ENCODE measurements around the gene PNPLA1. TPM values are rescaled to one million over a fixed set of nuclear protein-coding genes. Genes with fewer than 3 reads are reported as not detected.
A peak's percentile ranks its signal among the peaks of the same experiment; 100 is the strongest.

The PNPLA1 gene
- total RNA-seq, 2 experiments from 2014 or later, result not detected

DNA sequence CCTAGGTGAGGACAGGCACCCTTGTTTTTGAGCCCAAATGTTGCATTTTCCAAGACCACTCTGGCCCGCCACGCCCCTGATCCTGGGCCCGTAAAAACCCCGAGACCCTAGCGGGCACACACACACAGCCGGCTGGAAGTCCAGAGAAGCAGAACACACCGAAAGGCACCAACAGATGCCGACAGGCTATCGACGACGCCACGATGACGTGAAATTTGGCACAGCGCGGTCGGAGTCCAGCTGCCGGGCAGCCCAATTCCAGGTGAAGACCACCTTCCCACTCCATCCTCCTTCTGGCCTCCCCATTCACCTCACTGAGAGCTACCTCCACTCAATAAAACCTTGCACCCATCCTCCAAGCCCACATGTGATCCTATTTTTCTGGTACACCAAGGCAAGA is 34.0 kb upstream of the PNPLA1 start:
- Mint-ChIP-seq H3K4me1 (ENCODE audit: low read depth) (no peaks in the 10 kb centered on the region), H3K36me3 (peaks cover 9% of the 10 kb centered on the region)
- CTCF ChIA-PET, result no interaction called here

DNA sequence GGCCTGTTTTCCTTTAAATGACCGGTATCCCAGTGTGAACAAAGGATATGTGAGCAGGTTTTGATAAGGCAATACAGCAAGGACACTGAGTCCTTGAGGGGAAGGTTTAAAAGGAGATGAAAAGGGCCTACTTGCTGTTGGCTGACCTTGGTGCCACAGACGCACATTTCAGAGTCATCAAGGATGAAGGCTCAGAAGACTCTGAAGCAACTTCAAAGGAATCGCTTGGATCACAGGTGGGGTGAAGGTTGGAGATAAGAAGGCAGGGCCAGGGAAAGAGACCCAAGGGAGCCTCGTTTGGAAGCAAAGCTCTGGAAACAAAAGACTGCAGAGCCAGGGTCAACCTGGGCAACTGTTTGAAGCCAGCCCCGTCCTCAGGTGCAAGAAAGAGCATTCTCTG is 30.1 kb upstream of the PNPLA1 start:
- CTCF ChIA-PET, result no interaction called here
- no peak for DNase-seq
- Mint-ChIP-seq H3K4me3 (no peak overlapping the region), H3K36me3 (no peaks in the 10 kb centered on the region), H3K9me3 (no peaks in the 10 kb centered on the region), H3K4me1 (ENCODE audit: low read depth) (peaks cover 9% of the 10 kb centered on the region), H3K27ac (no peak overlapping the region), H3K27me3 (peaks cover 6% of the 10 kb centered on the region)
- POLR2A ChIA-PET, result no interaction called here
- intact Hi-C loops (cut with micrococcal nuclease), result no loop called here

More for the DNA sequence above, 34.0 kb upstream of the PNPLA1 start:
- Mint-ChIP-seq H3K9me3 (no peaks in the 10 kb centered on the region), H3K4me3 (no peak overlapping the region), H3K27me3 (no peaks in the 10 kb centered on the region), H3K27ac (no peak overlapping the region)
- POLR2A ChIA-PET, result no interaction called here
- intact Hi-C loops (cut with micrococcal nuclease), result no loop called here
- DNase-seq, result no peak

DNA sequence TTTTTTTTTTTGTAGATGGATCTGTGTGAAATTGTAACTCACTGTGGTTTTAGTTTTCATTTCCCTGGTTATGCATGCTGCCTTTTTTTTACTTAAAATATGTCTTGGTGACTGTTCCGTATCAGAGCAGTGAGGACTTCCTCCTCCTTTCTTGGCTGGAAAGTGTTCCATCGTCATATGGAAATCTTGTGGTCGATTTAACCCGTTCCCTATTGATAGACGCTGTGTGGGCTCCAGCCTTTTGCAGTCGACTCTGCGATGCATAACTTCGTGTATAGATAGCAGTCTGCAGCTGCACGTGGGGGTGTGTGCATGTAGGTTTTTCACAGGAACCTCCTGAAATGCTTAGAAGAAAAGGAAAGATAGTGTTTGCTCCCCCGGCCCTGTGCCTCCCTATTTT is 28.1 kb upstream of the PNPLA1 start:
- DNase-seq, result no peak
- CTCF ChIA-PET, result no interaction called here
- H3K9me3 Mint-ChIP-seq, result no peaks in the 10 kb centered on the region
- no peaks in the 10 kb centered on the region for H3K36me3 Mint-ChIP-seq
- peaks cover 9% of the 10 kb centered on the region for H3K4me1 Mint-ChIP-seq (ENCODE audit: low read depth)
- intact Hi-C loops (cut with micrococcal nuclease), result no loop called here
- H3K4me3 Mint-ChIP-seq, result no peak overlapping the region
- H3K27me3 Mint-ChIP-seq, result peaks cover 6% of the 10 kb centered on the region
- POLR2A ChIA-PET, result no interaction called here
- no peak overlapping the region for H3K27ac Mint-ChIP-seq

DNA sequence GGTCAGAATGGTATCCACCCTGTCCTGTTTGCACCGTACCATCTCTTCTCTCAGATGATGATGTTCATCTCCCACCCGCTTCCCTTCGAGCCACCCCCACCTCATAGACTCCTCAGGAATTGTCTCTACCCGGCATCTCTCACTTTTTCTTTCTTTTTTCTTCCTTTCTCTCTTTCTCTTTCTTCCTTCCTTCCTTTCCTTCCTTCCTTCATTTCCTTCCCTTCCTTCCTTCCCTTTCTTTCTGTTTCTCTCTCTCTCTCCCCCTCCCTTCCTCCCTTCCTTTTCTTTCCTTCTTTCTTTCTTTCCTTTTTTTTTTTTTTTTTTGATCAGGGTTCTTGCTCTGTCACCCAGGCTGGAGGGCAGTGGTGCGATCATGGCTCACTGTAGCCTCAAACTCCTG is 27.7 kb upstream of the PNPLA1 start:
- ChIA-PET POLR2A (no interaction called here), CTCF (no interaction called here)
- DNase-seq, result no peak
- no peaks in the 10 kb centered on the region for H3K36me3 Mint-ChIP-seq
- no peak overlapping the region for H3K4me3 Mint-ChIP-seq
- H3K27me3 Mint-ChIP-seq, result peaks cover 6% of the 10 kb centered on the region
- peaks cover 9% of the 10 kb centered on the region for H3K4me1 Mint-ChIP-seq (ENCODE audit: low read depth)
- H3K9me3 Mint-ChIP-seq, result no peaks in the 10 kb centered on the region
- H3K27ac Mint-ChIP-seq, result no peak overlapping the region
- intact Hi-C loops (cut with micrococcal nuclease), result no loop called here

DNA sequence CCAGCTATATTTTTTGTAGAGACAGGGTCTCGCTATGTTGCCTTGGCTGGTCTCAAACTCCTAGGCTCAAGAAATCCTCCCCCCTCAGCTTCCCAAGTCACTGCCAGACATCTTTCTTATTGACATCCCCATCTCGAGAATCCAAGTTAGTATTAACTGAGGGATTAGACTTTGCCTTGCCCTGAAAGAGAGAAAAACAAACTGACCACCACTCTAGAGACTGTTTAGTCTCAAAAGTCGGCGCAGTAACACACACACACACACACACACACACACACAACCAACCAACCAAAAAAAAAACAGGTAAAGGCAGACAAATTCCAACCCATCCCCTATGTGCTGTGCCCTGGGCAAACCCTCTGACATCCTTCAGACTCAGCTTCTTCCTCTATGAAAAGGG is 27.2 kb upstream of the PNPLA1 start:
- ChIA-PET POLR2A (no interaction called here), CTCF (interaction anchor here (1.7 kb wide), 1 partner anchor 60 kb away, joined by 6 read pairs; no protein-coding TSS in a partner anchor)
- H3K4me1 Mint-ChIP-seq (ENCODE audit: low read depth), result peaks cover 9% of the 10 kb centered on the region
- intact Hi-C loops (cut with micrococcal nuclease), result no loop called here
- no peaks in the 10 kb centered on the region for H3K9me3 Mint-ChIP-seq
- DNase-seq, result no peak
- no peak overlapping the region for H3K4me3 Mint-ChIP-seq
- no peak overlapping the region for H3K27ac Mint-ChIP-seq
- no peaks in the 10 kb centered on the region for H3K36me3 Mint-ChIP-seq
- H3K27me3 Mint-ChIP-seq, result peaks cover 6% of the 10 kb centered on the region

DNA sequence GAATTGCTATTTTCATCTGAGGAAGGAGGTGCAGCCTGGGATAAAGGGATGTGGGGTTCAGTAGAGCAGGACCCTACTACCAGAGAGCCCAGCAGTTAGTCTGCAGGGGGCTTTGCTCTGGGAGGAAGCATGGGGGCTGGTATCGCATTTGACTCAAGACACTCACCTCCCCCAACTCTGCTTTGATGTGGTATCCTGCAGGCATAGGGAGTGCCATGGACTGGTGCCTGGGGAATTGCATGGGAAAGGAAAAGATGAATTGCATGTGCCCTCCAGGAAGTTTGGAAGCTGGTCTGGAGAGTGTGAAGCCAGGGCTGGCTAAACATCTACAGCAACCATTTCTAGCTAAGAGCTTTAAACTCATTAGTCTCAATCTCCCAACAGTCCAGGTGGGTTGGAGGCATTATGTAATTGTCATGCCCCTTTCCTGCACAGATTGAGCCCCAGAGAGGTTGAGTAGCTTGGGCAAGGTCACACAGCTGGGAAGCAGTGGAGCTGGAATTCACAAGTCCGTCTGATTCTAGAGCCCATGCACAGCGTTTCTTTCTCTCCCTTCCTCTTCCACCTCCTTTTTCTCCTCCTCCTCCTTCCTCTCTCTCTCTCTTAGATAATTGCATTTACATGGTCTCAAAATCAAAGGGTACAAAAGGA is 26.2 kb upstream of the PNPLA1 start:
- ChIA-PET CTCF (interaction anchor here (1.7 kb wide), 1 partner anchor 59 kb away, joined by 6 read pairs; no protein-coding TSS in a partner anchor), POLR2A (no interaction called here)
- Mint-ChIP-seq H3K27ac (no peak overlapping the region), H3K36me3 (no peaks in the 10 kb centered on the region), H3K4me1 (ENCODE audit: low read depth) (peaks cover 9% of the 10 kb centered on the region), H3K27me3 (peaks cover 6% of the 10 kb centered on the region), H3K9me3 (no peaks in the 10 kb centered on the region), H3K4me3 (no peak overlapping the region)
- DNase-seq, result no peak
- intact Hi-C loops (cut with micrococcal nuclease), result no loop called here

DNA sequence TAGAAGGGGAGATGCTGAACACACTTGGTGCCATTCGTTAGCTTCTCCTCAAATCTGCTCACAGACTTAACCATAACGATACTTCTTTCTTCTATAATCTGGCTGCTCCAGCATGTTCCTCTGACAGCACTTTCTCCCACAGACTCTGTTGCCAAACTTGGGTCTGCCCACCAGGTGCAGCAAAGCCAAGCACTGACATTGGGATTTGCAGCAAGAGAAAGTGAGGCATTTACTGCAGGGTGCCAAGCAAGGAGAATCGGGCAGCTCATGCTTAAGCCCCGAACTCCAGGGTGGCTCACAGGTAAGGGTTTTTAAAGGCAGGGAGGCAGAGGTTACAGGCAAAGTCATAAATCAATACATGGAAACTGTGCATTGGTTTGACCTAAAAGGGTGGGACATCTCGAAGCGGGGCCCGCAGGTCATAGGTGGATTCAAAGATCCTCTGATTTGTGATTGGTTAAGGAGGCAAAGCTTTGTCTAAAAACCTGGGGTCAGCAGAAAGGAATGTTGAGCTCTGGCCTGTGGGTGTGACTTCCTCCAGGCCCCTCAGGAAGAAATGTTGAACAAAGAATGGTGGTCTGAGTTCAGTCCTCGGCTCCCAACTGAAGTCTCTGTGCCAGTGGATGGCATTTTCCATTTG is 25.1 kb upstream of the PNPLA1 start:
- Mint-ChIP-seq H3K4me1 (ENCODE audit: low read depth) (peaks cover 9% of the 10 kb centered on the region), H3K27ac (no peak overlapping the region), H3K36me3 (no peaks in the 10 kb centered on the region), H3K9me3 (no peaks in the 10 kb centered on the region), H3K4me3 (no peak overlapping the region), H3K27me3 (peaks cover 6% of the 10 kb centered on the region)
- ChIA-PET CTCF (no interaction called here), POLR2A (interaction anchor here (1.7 kb wide), 1 partner anchor 17 kb away, joined by 3 read pairs; no protein-coding TSS in a partner anchor)
- no peak for DNase-seq
- intact Hi-C loops (cut with micrococcal nuclease), result no loop called here

DNA sequence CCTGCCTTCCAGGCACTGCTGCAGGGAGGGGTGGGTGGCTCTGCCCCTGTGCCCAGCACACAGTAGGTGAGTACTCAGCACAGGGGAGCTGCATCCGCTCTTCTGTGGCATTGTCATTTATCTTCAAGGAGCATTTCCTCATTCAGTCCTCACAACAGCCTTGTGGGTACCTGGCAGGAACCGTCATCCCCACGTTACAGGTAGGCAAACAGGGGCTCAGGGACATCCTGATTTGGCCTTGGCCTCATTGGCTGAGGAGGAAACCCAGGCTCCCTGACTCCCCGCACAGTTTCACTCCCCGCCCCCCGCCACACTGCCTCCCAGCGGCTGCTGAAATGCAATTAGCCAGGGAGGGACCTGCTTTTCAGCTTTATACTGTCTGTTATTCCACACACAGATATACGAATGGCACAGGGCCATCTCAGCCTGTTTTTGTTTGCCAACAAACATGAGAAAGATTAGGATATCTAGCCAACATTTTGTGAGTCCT is 24.2 kb upstream of the PNPLA1 start:
- no peaks in the 10 kb centered on the region for H3K36me3 Mint-ChIP-seq
- H3K27ac Mint-ChIP-seq, result no peak overlapping the region
- ChIA-PET POLR2A (interaction anchor here (1.7 kb wide), 1 partner anchor 18 kb away, joined by 3 read pairs; no protein-coding TSS in a partner anchor), CTCF (no interaction called here)
- peaks cover 6% of the 10 kb centered on the region for H3K27me3 Mint-ChIP-seq
- H3K9me3 Mint-ChIP-seq, result no peaks in the 10 kb centered on the region
- H3K4me1 Mint-ChIP-seq (ENCODE audit: low read depth), result peaks cover 9% of the 10 kb centered on the region
- peak; percentile 15 for DNase-seq
- intact Hi-C loops (cut with micrococcal nuclease), result no loop called here
- H3K4me3 Mint-ChIP-seq, result no peak overlapping the region

DNA sequence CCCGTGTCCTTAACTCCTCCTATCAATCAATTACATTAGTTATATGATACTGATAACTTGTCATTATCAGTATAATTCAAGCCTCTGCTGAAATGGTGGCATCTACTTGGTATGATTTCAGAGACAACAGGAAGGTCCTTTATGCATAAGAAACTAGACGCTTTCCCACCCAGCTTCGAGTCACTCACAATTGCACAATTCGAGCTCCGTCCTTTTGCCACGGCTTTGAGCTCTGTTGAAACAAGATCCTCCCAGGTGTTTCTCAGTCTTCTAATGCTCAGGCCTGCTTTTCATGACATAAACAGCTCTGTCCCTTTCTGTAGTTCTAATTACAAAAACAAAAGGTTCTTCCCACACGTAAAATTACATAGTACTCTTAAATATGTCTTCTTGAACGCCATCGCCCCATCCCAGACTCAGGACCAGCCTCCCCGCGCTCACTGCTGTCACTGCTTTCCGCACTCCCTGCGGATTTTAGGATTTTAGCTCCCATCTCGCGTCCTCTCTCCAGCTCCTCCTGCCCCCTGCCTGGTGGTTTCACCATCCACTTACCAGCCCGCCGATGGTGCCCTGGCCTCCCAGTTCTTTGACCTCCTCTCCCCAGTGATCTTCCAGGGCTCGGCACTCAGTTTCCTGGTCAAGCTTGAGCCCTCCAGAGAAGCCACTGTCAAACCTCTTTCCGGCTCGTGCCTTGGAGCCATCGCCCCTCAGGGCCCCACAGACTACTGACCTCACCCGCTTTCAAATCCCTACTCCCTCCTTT is 23.2 kb upstream of the PNPLA1 start:
- DNase-seq, result no peak
- Mint-ChIP-seq H3K27me3 (peaks cover 6% of the 10 kb centered on the region), H3K4me1 (ENCODE audit: low read depth) (peaks cover 5% of the 10 kb centered on the region), H3K36me3 (no peaks in the 10 kb centered on the region), H3K27ac (no peak overlapping the region), H3K4me3 (no peak overlapping the region), H3K9me3 (no peaks in the 10 kb centered on the region)
- CTCF ChIA-PET, result no interaction called here
- POLR2A ChIA-PET, result no interaction called here
- intact Hi-C loops (cut with micrococcal nuclease), result no loop called here

DNA sequence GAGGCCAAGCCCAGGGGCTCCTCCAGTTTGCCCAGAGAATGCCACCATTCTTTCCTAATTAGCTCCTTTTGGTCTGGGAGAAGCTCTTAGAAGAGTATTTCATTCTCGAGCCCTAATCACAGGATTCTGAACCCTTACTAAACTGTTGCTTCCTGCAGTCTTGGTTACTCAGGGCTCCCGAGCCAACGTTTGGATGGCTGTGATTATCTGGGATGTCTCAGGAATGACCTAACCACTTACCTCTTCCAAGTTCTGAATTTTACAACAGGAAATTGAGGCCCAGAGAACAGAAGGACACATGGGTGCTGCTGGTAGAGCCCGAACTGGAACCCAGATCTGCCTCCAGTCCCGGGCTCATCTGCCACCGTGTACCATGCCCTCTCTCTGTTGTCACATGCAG is 22.2 kb upstream of the PNPLA1 start:
- intact Hi-C loops (cut with micrococcal nuclease), result no loop called here
- H3K27ac Mint-ChIP-seq, result no peak overlapping the region
- H3K36me3 Mint-ChIP-seq, result no peaks in the 10 kb centered on the region
- no peaks in the 10 kb centered on the region for H3K4me1 Mint-ChIP-seq (ENCODE audit: low read depth)
- no peak overlapping the region for H3K4me3 Mint-ChIP-seq
- H3K27me3 Mint-ChIP-seq, result peaks cover 4% of the 10 kb centered on the region
- DNase-seq, result no peak
- CTCF ChIA-PET, result no interaction called here
- POLR2A ChIA-PET, result no interaction called here
- H3K9me3 Mint-ChIP-seq, result no peaks in the 10 kb centered on the region

DNA sequence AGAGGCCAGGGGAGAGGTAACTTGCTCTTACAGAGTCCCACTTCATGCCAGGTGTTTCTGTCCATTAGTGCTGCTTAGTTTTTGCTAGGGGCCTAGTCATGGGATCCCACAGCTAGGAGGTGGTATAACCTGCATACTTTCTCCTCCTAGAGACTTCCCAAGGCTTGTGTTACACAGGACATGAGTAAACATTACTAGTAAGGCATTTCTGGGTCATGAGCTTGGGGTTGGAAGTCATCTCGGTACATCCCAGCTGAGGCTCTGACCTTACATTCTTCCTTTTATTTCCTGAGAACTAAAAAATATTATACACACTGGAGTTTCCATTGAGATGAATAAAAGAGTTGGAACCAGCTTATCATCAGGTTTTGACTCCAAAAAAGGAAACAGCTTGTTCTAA is 20.9 kb upstream of the PNPLA1 start:
- ChIA-PET CTCF (interaction anchor here (0.7 kb wide), 1 partner anchor 444 kb away, joined by 4 read pairs; no protein-coding TSS in a partner anchor), POLR2A (no interaction called here)
- Mint-ChIP-seq H3K27me3 (no peaks in the 10 kb centered on the region), H3K36me3 (no peaks in the 10 kb centered on the region), H3K27ac (no peak overlapping the region), H3K4me3 (no peak overlapping the region), H3K9me3 (no peaks in the 10 kb centered on the region), H3K4me1 (ENCODE audit: low read depth) (no peaks in the 10 kb centered on the region)
- intact Hi-C loops (cut with micrococcal nuclease), result no loop called here
- no peak for DNase-seq

DNA sequence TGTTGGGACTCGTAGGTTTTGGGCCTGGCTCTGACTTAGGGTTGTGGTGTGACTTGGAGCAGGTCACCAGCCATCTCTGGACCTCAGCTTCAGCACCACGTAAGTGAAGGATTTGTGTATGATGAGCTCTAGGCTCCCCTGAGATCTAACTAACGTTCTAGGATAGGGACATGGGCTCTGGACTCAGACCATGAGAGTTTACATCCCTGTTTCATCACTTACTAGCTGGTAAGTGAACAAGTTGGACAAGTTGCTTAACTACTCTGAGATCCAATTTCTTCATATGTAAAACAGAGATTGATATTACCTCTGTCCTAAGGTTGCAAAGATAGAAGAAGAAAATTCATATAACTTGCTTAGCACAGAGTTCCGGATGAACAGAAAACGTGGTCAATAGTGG is 20.3 kb upstream of the PNPLA1 start:
- H3K9me3 Mint-ChIP-seq, result no peaks in the 10 kb centered on the region
- no peaks in the 10 kb centered on the region for H3K27me3 Mint-ChIP-seq
- no peak overlapping the region for H3K4me3 Mint-ChIP-seq
- ChIA-PET CTCF (no interaction called here), POLR2A (no interaction called here)
- H3K4me1 Mint-ChIP-seq (ENCODE audit: low read depth), result no peaks in the 10 kb centered on the region
- intact Hi-C loops (cut with micrococcal nuclease), result no loop called here
- H3K27ac Mint-ChIP-seq, result no peak overlapping the region
- no peak for DNase-seq
- no peaks in the 10 kb centered on the region for H3K36me3 Mint-ChIP-seq

All from activated CD4-positive, alpha-beta memory T cell treated with anti-CD3 and anti-CD28 coated beads for 36 hours (primary cell).